ENCODE results near the gene KLF13.

GRCh38 chr15:31344823-31345605 lies 18.4 kb downstream of the KLF13 start:
- no peak for TF ChIP-seq CTCF (optimal IDR thresholded peaks at IDR 0.05 in 1 of 3, IDR thresholded peaks at IDR 0.05 in 1 of 3, conservative IDR thresholded peaks at IDR 0.05 in 1 of 3; ENCODE audit: extremely low read depth in 1 of 3, insufficient read depth in 2 of 3, low read length in 3 of 3)
- TF ChIP-seq EZH2 (IDR thresholded peaks at IDR 0.05; ENCODE audit: low read length) = no peak
